Stimulated activated memory B cell treated with anti-CD40 and anti-IgM and Interleukin-4, amounts not matched to agents 10 μg/mL and 1 μg/mL and 100 μg/mL, for 72 hours (primary cell): Measurements from ENCODE around the gene GPATCH4.

Experiments used
- ATAC-seq: fragments of 150-1000 bp; cut with Tn5 transposase; 2 replicates; pipeline ENCODE4 v1.10.0; 2021
- H3K27ac Mint-ChIP-seq: one replicate; pipeline ENCODE4 v1.8.0; 2022; ENCODE audit warnings: mild to moderate bottlenecking, mixed read lengths
- H3K27me3 Mint-ChIP-seq: one replicate; pipeline ENCODE4 v1.8.0; 2022; ENCODE audit warnings: mixed read lengths
- H3K36me3 Mint-ChIP-seq: one replicate; pipeline ENCODE4 v1.8.0; 2022; ENCODE audit warnings: mixed read lengths
- H3K4me1 Mint-ChIP-seq: one replicate; pipeline ENCODE4 v1.8.0; 2022; ENCODE audit warnings: mixed read lengths
- H3K4me3 Mint-ChIP-seq: one replicate; pipeline ENCODE4 v1.8.0; 2022; ENCODE audit warnings: mild to moderate bottlenecking, moderate library complexity, mixed read lengths
- H3K9me3 Mint-ChIP-seq: one replicate; pipeline ENCODE4 v1.8.0; 2022; ENCODE audit warnings: mixed read lengths

The GPATCH4 gene

GRCh38 chr1:156601122-156601830 lies at the start of gene GPATCH4:
Gene GPATCH4, minus strand, starts transcription at chr1:156601479.
- ATAC-seq, result peak; percentile 84
- Mint-ChIP-seq H3K36me3 (peaks cover 20% of the 10 kb centered on the region), H3K27ac (peak within 1 kb of the TSS; percentile 91), H3K27me3 (no peaks in the 10 kb centered on the region), H3K9me3 (no peaks in the 10 kb centered on the region), H3K4me1 (peaks cover 30% of the 10 kb centered on the region), H3K4me3 (peak within 1 kb of the TSS; percentile 97)

- Mint-ChIP-seq H3K27ac (no peak overlapping the region), H3K9me3 (no peaks in the 10 kb centered on the region), H3K36me3 (no peaks in the 10 kb centered on the region), H3K4me1 (peaks cover 1% of the 10 kb centered on the region), H3K27me3 (peaks cover 96% of the 10 kb centered on the region), H3K4me3 (no peak overlapping the region)
- ATAC-seq, result no peak
Observed at GRCh38 chr1:156648951-156649350, 47.7 kb upstream of the GPATCH4 start.

GRCh38 chr1:156648496-156648895 lies 47.2 kb upstream of the GPATCH4 start:
- H3K9me3 Mint-ChIP-seq, result no peaks in the 10 kb centered on the region
- no peaks in the 10 kb centered on the region for H3K36me3 Mint-ChIP-seq
- no peak for ATAC-seq
- peaks cover 6% of the 10 kb centered on the region for H3K4me1 Mint-ChIP-seq
- H3K27ac Mint-ChIP-seq, result no peak overlapping the region
- peaks cover 96% of the 10 kb centered on the region for H3K27me3 Mint-ChIP-seq
- no peak overlapping the region for H3K4me3 Mint-ChIP-seq

- Mint-ChIP-seq H3K27ac (no peak overlapping the region), H3K9me3 (no peaks in the 10 kb centered on the region), H3K27me3 (peaks cover 96% of the 10 kb centered on the region), H3K36me3 (no peaks in the 10 kb centered on the region), H3K4me3 (no peak overlapping the region), H3K4me1 (peaks cover 14% of the 10 kb centered on the region)
- ATAC-seq, result no peak
Observed at GRCh38 chr1:156647351-156647750, 46.1 kb upstream of the GPATCH4 start.

- Mint-ChIP-seq H3K27ac (no peak overlapping the region), H3K27me3 (peaks cover 96% of the 10 kb centered on the region), H3K9me3 (no peaks in the 10 kb centered on the region), H3K4me3 (no peak overlapping the region), H3K36me3 (no peaks in the 10 kb centered on the region), H3K4me1 (peaks cover 18% of the 10 kb centered on the region)
- ATAC-seq, result no peak
Observed at GRCh38 chr1:156646738-156647211, 45.5 kb upstream of the GPATCH4 start.

GRCh38 chr1:156645666-156646065 lies 44.4 kb upstream of the GPATCH4 start:
- H3K9me3 Mint-ChIP-seq, result no peaks in the 10 kb centered on the region
- H3K4me1 Mint-ChIP-seq, result peaks cover 29% of the 10 kb centered on the region
- H3K27ac Mint-ChIP-seq, result no peak overlapping the region
- no peaks in the 10 kb centered on the region for H3K36me3 Mint-ChIP-seq
- peaks cover 96% of the 10 kb centered on the region for H3K27me3 Mint-ChIP-seq
- H3K4me3 Mint-ChIP-seq, result no peak overlapping the region
- ATAC-seq, result no peak

GRCh38 chr1:156645056-156645455 lies 43.8 kb upstream of the GPATCH4 start:
- no peak overlapping the region for H3K4me3 Mint-ChIP-seq
- ATAC-seq, result no peak
- H3K27me3 Mint-ChIP-seq, result peaks cover 99% of the 10 kb centered on the region

GRCh38 chr1:156644640-156645039 lies 43.4 kb upstream of the GPATCH4 start:
- Mint-ChIP-seq H3K27ac (no peak overlapping the region), H3K9me3 (no peaks in the 10 kb centered on the region), H3K27me3 (peaks cover 99% of the 10 kb centered on the region), H3K4me1 (peaks cover 30% of the 10 kb centered on the region), H3K36me3 (no peaks in the 10 kb centered on the region), H3K4me3 (no peak overlapping the region)
- ATAC-seq, result no peak

More at GRCh38 chr1:156645056-156645455, 43.8 kb upstream of the GPATCH4 start:
- Mint-ChIP-seq H3K9me3 (no peaks in the 10 kb centered on the region), H3K27ac (no peak overlapping the region), H3K4me1 (peaks cover 30% of the 10 kb centered on the region), H3K36me3 (no peaks in the 10 kb centered on the region)

GRCh38 chr1:156644146-156644545 lies 42.9 kb upstream of the GPATCH4 start:
- ATAC-seq, result no peak

GRCh38 chr1:156643778-156644092 lies 42.5 kb upstream of the GPATCH4 start:
- Mint-ChIP-seq H3K4me3 (no peak overlapping the region), H3K36me3 (no peaks in the 10 kb centered on the region), H3K9me3 (no peaks in the 10 kb centered on the region), H3K27ac (no peak overlapping the region), H3K27me3 (peaks cover 100% of the 10 kb centered on the region), H3K4me1 (peaks cover 30% of the 10 kb centered on the region)
- ATAC-seq, result peak; percentile 81

More at GRCh38 chr1:156644146-156644545, 42.9 kb upstream of the GPATCH4 start:
- Mint-ChIP-seq H3K4me1 (peaks cover 30% of the 10 kb centered on the region), H3K36me3 (no peaks in the 10 kb centered on the region), H3K27me3 (peaks cover 100% of the 10 kb centered on the region), H3K27ac (no peak overlapping the region), H3K9me3 (no peaks in the 10 kb centered on the region), H3K4me3 (no peak overlapping the region)

- H3K36me3 Mint-ChIP-seq, result no peaks in the 10 kb centered on the region
- no peak overlapping the region for H3K27ac Mint-ChIP-seq
- no peak overlapping the region for H3K4me3 Mint-ChIP-seq
- no peaks in the 10 kb centered on the region for H3K9me3 Mint-ChIP-seq
- no peak for ATAC-seq
- H3K4me1 Mint-ChIP-seq, result peaks cover 30% of the 10 kb centered on the region
- peaks cover 100% of the 10 kb centered on the region for H3K27me3 Mint-ChIP-seq
Observed at GRCh38 chr1:156643049-156643777, 41.9 kb upstream of the GPATCH4 start.

- no peaks in the 10 kb centered on the region for H3K9me3 Mint-ChIP-seq
- H3K4me3 Mint-ChIP-seq, result peak overlapping the region; percentile 67
- no peak overlapping the region for H3K27ac Mint-ChIP-seq
- H3K4me1 Mint-ChIP-seq, result peaks cover 30% of the 10 kb centered on the region
- no peak for ATAC-seq
- H3K27me3 Mint-ChIP-seq, result peaks cover 99% of the 10 kb centered on the region
- H3K36me3 Mint-ChIP-seq, result no peaks in the 10 kb centered on the region
Observed at GRCh38 chr1:156642265-156643048, 41.2 kb upstream of the GPATCH4 start.

- no peaks in the 10 kb centered on the region for H3K36me3 Mint-ChIP-seq
- H3K27me3 Mint-ChIP-seq, result peaks cover 97% of the 10 kb centered on the region
- H3K9me3 Mint-ChIP-seq, result no peaks in the 10 kb centered on the region
- peaks cover 30% of the 10 kb centered on the region for H3K4me1 Mint-ChIP-seq
- no peak within 1 kb of the TSS for H3K27ac Mint-ChIP-seq
- no peak for ATAC-seq
- H3K4me3 Mint-ChIP-seq, result peak within 1 kb of the TSS; percentile 67
Observed at GRCh38 chr1:156641761-156642264, 40.5 kb upstream of the GPATCH4 start, which contains the start of gene BCAN. Gene BCAN, plus strand, starts transcription at chr1:156642117. Its CDS starts 3,938 bp downstream, at chr1:156646055.

- Mint-ChIP-seq H3K4me1 (peaks cover 30% of the 10 kb centered on the region), H3K27ac (no peak overlapping the region), H3K36me3 (no peaks in the 10 kb centered on the region), H3K27me3 (peaks cover 97% of the 10 kb centered on the region), H3K4me3 (no peak overlapping the region), H3K9me3 (no peaks in the 10 kb centered on the region)
- no peak for ATAC-seq
Observed at GRCh38 chr1:156640842-156641706, 39.8 kb upstream of the GPATCH4 start.
